Subcutaneous adipose tissue (tissue), 4 donors: Measurements from ENCODE around the gene PALS1. TPM values are rescaled to one million over a fixed set of nuclear protein-coding genes. Genes with fewer than 3 reads are reported as not detected.

Source experiments
- total RNA-seq, 4 donors: library from RNA; depleted of rRNA; stranded (reverse); fragments of >200 nt; gene quantifications; one replicate each; pipeline ENCODE4 v1.1.0, GENCODE V29; 2016
- TF ChIP-seq, protein P1 (sequence below): fragments of 450-650 bp; IDR thresholded peaks from one replicate; pipeline ENCODE4 v1.5.1; 2016; ENCODE audit warnings: low read depth, mild to moderate bottlenecking, control low read depth, antibody characterized with exemption, moderate library complexity

The PALS1 gene
- total RNA-seq, 4 donors from 2014 or later = 18.5 to 21.8 (median 20.3) TPM

GRCh38 chr14:67257906-67258305, 16.7 kb downstream of the PALS1 start:
- TF ChIP-seq, protein P1, sequence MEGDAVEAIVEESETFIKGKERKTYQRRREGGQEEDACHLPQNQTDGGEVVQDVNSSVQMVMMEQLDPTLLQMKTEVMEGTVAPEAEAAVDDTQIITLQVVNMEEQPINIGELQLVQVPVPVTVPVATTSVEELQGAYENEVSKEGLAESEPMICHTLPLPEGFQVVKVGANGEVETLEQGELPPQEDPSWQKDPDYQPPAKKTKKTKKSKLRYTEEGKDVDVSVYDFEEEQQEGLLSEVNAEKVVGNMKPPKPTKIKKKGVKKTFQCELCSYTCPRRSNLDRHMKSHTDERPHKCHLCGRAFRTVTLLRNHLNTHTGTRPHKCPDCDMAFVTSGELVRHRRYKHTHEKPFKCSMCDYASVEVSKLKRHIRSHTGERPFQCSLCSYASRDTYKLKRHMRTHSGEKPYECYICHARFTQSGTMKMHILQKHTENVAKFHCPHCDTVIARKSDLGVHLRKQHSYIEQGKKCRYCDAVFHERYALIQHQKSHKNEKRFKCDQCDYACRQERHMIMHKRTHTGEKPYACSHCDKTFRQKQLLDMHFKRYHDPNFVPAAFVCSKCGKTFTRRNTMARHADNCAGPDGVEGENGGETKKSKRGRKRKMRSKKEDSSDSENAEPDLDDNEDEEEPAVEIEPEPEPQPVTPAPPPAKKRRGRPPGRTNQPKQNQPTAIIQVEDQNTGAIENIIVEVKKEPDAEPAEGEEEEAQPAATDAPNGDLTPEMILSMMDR = no peak

- TF ChIP-seq, protein P1 = no peak
Observed at GRCh38 chr14:67260965-67261364, 19.7 kb downstream of the PALS1 start.

- TF ChIP-seq, protein P1 = no peak
Observed at GRCh38 chr14:67263499-67264149, 22.4 kb downstream of the PALS1 start.

GRCh38 chr14:67265131-67265530, 23.9 kb downstream of the PALS1 start:
- TF ChIP-seq, protein P1 = no peak

DNA sequence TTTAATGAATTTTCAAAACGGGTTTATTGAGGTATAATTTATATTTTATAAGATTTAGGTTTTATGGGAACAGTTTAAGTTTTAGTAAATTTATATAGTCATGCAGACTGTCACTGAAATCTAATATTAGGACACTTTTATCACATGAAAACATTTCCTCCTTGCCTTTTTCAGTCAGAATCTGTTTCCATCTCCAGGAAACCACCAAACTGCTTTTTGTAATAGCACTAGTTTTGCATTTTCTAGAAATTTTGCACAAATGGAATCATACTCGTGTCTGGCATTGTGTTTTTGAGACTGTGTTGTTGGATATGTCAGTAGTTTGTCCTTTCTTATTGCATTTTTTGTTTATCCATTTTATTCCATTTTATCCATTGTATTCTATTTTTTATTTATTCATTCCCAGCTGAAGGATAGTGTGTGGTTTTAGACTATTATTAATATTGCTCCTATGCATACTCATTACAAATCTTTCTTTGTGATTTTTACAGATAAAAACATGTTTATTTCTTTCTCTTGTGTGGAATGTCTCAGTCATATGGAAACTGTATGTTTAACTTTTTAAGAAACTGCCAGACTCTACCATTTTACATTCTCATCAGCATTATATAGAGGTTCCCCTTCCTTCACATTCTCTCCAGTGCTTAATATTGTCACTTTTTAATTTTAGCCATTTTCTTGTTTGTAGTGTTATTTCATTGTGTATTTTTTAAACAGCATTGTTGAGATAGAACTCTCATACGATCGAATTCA, 26.5 kb downstream of the PALS1 start:
- TF ChIP-seq, protein P1 = no peak

- TF ChIP-seq, protein P1 = no peak
Observed at GRCh38 chr14:67268426-67269150, 27.4 kb downstream of the PALS1 start.

DNA sequence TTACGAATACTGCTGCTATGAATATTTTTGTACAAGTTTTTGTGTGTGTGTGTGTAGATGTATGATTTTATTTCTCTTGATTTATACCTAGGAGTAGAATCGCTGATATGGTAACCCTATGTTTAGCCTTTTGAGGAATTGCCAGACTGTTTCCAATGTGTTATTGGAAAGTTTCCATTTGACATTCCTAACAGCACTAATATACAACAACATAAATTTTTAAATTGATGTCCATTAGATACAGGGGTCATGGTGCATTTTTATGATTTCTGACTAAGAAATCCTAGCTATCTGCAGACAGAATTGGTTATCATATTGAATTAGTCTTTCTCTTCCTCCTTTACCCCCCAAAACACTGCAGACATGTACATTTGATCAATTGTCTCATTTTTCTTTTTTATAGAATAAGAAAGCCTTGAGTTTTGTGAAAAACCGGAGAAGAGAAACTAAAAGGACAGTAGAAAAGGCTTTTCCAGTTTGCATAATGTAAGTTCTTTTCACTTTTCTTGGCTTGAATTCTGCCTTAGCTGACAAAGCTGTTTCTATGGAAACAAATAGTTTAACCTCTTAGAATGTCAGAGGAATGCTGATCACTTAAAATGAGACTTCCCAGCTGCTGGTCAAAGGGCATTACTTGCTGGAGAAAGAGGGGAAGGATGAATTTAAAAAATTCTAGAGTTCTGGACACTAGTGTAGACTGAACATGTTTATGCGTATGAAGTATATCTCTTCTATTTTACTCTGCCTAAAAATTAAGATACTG, 28.2 kb downstream of the PALS1 start:
- TF ChIP-seq, protein P1 = no peak
